ENCODE data around the gene TIMMDC1.
"Not testable (repeated sequence)": the region's sequence is repeated elsewhere in the genome, so short reads cannot be mapped to it uniquely, and the experiment has no call there.

Gene TIMMDC1

GRCh38 chr3:119510690-119511089, 12.3 kb downstream of the TIMMDC1 start:
- no peak for DNase-seq (ENCODE audit: low read depth in 2 of 2)

GRCh38 chr3:119514637-119515036, 16.3 kb downstream of the TIMMDC1 start:
- DNase-seq (ENCODE audit: low read depth in 2 of 2) = no peak

- DNase-seq (ENCODE audit: low read depth in 2 of 2) = no peak
These were observed 18.8 kb downstream of the TIMMDC1 start for GRCh38 chr3:119517112-119517511.

- no peak for DNase-seq (ENCODE audit: low read depth in 2 of 2)
These were observed 19.7 kb downstream of the TIMMDC1 start for GRCh38 chr3:119518026-119518425.

- DNase-seq (ENCODE audit: low read depth in 2 of 2) = no peak
These were observed 26.8 kb downstream of the TIMMDC1 start for GRCh38 chr3:119524931-119525662.

- no peak for DNase-seq (ENCODE audit: low read depth in 2 of 2)
These were observed 29.4 kb downstream of the TIMMDC1 start for GRCh38 chr3:119527714-119528113.

GRCh38 chr3:119529883-119530282, 31.5 kb downstream of the TIMMDC1 start:
- DNase-seq (ENCODE audit: low read depth in 2 of 2) = no peak

- DNase-seq (ENCODE audit: low read depth in 2 of 2) = no peak
These were observed 32.1 kb downstream of the TIMMDC1 start for GRCh38 chr3:119530456-119530855.

- DNase-seq (ENCODE audit: low read depth in 2 of 2) = no peak
These were observed 32.8 kb downstream of the TIMMDC1 start for GRCh38 chr3:119531151-119531550.

- no peak for DNase-seq (ENCODE audit: low read depth in 2 of 2)
These were observed 35.9 kb downstream of the TIMMDC1 start for GRCh38 chr3:119534296-119534695.

GRCh38 chr3:119536757-119537156, 38.4 kb downstream of the TIMMDC1 start:
- no peak for DNase-seq (ENCODE audit: low read depth in 2 of 2)

GRCh38 chr3:119538772-119539171, 40.4 kb downstream of the TIMMDC1 start:
- DNase-seq (ENCODE audit: low read depth in 2 of 2) = no peak

GRCh38 chr3:119541547-119541946, 43.2 kb downstream of the TIMMDC1 start:
- no peak for DNase-seq (ENCODE audit: low read depth in 2 of 2)

- no peak for DNase-seq (ENCODE audit: low read depth in 2 of 2)
These were observed 43.9 kb downstream of the TIMMDC1 start for GRCh38 chr3:119542168-119542767.

GRCh38 chr3:119543147-119543546, 44.8 kb downstream of the TIMMDC1 start:
- DNase-seq (ENCODE audit: low read depth in 2 of 2) = no peak

- no peak for DNase-seq (ENCODE audit: low read depth in 2 of 2)
These were observed 48.9 kb downstream of the TIMMDC1 start for GRCh38 chr3:119547227-119547626.

GRCh38 chr3:119548341-119548740, 50.0 kb downstream of the TIMMDC1 start:
- DNase-seq (ENCODE audit: low read depth in 2 of 2) = no peak

- no peak for DNase-seq (ENCODE audit: low read depth in 2 of 2)
These were observed 52.0 kb downstream of the TIMMDC1 start for GRCh38 chr3:119550192-119550910.

GRCh38 chr3:119551598-119551997, 53.3 kb downstream of the TIMMDC1 start:
- DNase-seq (ENCODE audit: low read depth in 2 of 2) = no peak

- not testable (repeated sequence) for DNase-seq (ENCODE audit: low read depth in 2 of 2)
These were observed 54.6 kb downstream of the TIMMDC1 start for GRCh38 chr3:119552928-119553327.

- no peak for DNase-seq (ENCODE audit: low read depth in 2 of 2)
These were observed 55.6 kb downstream of the TIMMDC1 start for GRCh38 chr3:119553823-119554415.

- DNase-seq (ENCODE audit: low read depth in 2 of 2) = no peak
These were observed 57.0 kb downstream of the TIMMDC1 start for GRCh38 chr3:119555309-119555735.
